ENCODE measurements around the gene HGS.

The HGS gene

DNA sequence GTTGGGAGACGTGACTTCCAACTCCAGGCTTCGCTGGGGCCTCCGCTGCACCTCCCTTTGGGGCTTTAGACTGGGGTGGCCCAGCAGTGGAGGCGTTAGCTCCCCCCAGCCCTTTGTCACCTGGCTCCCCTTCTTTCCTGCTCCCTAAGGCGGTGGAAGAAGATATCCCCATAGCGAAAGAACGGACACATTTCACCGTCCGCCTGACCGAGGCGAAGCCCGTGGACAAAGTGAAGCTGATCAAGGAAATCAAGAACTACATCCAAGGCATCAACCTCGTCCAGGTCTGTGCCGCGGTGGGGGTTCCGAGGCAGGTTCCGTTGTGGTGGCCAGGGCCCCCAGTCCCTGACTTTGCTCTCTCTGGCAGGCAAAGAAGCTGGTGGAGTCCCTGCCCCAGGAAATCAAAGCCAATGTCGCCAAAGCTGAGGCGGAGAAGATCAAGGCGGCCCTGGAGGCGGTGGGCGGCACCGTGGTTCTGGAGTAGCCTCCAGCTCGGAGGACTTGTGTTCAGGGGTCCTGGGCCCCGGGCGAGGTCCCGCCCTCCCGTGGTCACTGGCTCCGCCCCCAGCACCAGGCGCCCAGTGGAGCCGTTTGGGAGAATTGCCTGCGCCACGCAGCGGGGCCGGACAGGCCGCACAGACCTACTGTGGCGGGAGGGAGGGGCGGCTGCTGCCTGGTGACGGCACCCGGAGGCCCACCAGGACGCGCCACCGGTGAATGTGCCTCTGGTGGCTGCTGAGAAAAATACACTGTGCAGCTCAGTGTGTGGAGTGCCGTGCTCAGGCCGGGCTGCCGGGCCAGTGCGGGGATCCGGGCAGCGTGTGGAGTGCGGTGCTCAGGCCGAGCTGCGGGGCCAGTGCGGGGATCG is 23.2 kb downstream of the HGS start:
- H3K4me3 ChIP-seq (ENCODE audit: low read length): no peak overlapping the region
- H3K27me3 ChIP-seq (ENCODE audit: insufficient read depth, low read length): no peaks in the 10 kb centered on the region
- no peak overlapping the region for H2AFZ ChIP-seq (ENCODE audit: low read depth, low read length)
- H3K9me3 ChIP-seq (ENCODE audit: low read length): no peaks in the 10 kb centered on the region
- H3K36me3 ChIP-seq (ENCODE audit: insufficient read depth, low read length): peaks cover 34% of the 10 kb centered on the region
- H3K4me1 ChIP-seq (ENCODE audit: insufficient read depth, low read length): peaks cover 24% of the 10 kb centered on the region

DNA sequence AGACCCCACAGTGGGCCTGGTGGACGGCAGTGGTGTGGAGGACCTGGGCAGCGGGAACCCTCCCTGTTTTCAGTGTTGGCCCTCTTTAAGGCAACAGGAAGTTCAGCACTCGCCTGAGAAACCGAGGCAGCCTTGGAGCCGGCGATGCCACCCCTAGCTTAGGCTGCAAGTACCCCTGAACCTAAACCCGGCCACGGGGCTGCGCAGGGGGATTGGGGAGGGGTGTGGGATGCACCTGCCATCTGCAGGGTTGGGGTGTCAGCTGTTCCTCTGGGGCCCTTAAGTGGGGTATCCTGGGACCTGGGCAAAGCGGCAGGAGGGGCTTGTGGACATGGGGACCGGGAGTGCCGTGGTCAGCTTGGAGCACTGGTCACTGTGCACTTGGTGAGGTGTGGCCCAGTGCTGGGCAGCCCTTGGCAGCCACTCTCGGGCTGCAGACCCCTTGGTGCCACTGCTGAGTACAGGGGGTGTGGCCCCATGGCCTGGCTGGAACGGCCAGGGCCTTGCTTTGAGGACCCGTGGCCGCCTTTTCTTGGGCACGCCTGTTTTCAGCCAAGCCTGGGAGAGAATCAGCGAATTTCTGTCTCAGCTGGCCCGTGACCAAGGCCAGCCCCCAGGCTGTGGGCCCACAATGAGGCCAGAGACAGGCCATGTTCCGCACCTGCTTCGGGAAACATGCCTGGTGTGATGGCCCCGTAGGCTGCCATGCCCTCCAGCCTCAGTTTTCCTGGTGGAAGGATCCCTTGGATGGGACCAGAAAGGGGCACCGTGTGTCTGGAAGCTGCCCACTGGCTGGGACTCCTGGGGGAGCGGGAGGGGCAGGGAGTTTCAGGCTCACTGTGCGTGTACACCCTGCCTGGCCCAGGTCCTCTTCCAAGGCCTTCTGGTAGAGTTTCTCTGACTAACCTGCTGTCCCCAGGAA is 24.2 kb downstream of the HGS start:
- no peaks in the 10 kb centered on the region for H3K9me3 ChIP-seq (ENCODE audit: low read length)
- no peaks in the 10 kb centered on the region for H3K27me3 ChIP-seq (ENCODE audit: insufficient read depth, low read length)
- H3K4me1 ChIP-seq (ENCODE audit: insufficient read depth, low read length): peaks cover 24% of the 10 kb centered on the region
- H2AFZ ChIP-seq (ENCODE audit: low read depth, low read length): no peak overlapping the region
- H3K36me3 ChIP-seq (ENCODE audit: insufficient read depth, low read length): peaks cover 34% of the 10 kb centered on the region
- no peak overlapping the region for H3K4me3 ChIP-seq (ENCODE audit: low read length)

DNA sequence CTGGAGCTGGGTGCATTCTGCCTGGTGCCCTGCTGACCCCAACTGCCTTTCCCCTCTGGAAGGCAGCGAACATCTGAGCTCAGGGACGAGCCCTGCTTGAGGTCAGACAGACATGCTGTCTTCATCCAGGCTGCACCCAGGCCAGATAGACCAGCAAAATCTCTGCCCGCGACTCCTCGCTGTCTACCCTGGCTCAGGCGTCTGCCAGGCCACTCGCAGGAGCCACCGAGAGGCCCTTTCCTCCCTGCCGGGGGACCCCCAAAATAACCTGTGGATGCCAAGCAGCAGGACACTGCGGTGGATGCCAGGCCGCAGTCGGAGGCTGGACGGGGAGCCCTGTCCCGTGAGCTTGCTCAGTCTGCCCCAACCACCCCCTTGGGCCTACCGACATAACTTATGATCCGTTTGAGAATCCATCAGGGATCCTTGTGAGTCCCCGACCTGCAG is 25.0 kb downstream of the HGS start:
- Histone ChIP-seq H3K36me3 (ENCODE audit: insufficient read depth, low read length) (peaks cover 34% of the 10 kb centered on the region), H3K4me3 (ENCODE audit: low read length) (no peak overlapping the region), H3K4me1 (ENCODE audit: insufficient read depth, low read length) (peaks cover 30% of the 10 kb centered on the region), H3K9me3 (ENCODE audit: low read length) (no peaks in the 10 kb centered on the region), H3K27me3 (ENCODE audit: insufficient read depth, low read length) (no peaks in the 10 kb centered on the region), H2AFZ (ENCODE audit: low read depth, low read length) (no peak overlapping the region)

DNA sequence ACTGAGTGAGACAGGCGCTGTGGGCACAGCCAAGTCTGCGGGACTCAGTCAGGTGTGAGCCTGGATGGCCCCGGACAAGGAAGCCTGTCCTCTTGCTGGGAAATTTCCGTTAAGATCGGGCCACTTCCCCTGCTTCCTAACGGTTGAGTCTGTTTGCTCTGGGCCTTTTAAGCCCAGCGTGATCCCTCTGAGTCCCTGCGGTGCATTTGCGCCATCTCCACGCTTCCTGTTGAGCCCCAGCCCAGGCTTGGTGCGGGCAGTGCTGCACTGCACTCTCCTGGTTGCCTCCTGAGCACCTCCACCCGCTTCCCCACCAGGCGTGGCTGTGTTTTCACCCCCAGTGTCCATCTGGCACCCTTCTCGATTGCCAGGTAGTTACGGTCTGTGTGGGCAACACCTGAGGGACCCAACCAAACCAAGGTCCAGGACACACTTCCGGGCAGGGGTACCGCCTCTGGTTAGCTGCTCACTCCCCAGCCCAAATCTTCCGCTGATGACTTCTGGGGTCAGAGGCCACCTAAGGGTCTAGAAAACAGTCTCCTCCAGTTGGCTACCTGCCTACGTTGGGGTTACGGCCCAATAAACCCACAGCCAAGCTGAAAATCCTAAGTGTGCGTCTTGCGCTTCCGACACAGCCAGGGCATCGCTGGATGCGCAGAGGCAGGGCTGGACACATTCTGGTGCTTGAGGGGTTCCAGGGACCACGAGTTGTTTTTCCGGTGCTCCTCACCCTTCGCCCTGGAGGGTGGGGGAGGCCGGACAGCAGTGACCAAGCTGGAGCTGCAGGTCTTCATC is 26.9 kb downstream of the HGS start:
- Histone ChIP-seq H3K36me3 (ENCODE audit: insufficient read depth, low read length) (peaks cover 28% of the 10 kb centered on the region), H3K4me3 (ENCODE audit: low read length) (no peak overlapping the region), H3K27me3 (ENCODE audit: insufficient read depth, low read length) (no peaks in the 10 kb centered on the region), H3K9me3 (ENCODE audit: low read length) (no peaks in the 10 kb centered on the region), H2AFZ (ENCODE audit: low read depth, low read length) (no peak overlapping the region), H3K4me1 (ENCODE audit: insufficient read depth, low read length) (peaks cover 31% of the 10 kb centered on the region)

DNA sequence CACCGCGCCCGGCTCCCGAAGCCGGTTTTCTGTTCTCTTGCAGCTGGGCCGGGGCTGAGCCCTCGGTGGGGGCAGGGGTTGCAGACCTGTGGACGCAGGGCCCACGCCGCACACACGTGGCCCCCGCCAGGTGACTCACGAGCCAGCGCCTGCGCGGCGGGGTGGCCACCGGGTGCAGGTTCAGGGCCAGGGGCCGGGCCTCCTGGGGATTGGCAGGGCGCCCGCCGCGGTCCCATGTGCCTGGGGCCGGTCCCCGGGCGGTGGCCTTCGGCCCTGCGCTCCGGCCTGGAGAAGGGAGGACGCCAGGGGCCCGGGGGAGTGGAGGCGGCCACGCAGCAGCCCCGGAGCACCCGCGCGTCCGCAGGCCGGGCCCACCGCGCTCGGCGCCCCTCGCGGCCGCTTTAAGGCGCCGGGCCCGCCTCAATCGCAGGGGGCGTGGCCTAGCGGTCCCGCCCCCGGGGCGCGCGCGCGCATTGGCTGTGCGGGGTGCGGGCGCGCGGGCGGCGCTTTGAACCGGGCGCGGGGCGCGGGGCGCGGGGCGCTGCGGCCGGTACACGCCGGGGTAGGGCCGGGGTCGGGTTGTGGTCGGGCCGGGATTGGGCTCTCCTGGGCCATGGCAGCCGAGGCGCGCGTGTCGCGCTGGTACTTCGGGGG is 28.1 kb downstream of the HGS start, which contains the start of gene SLC25A10:
Gene SLC25A10, plus strand, starts transcription at position 471 of the 654 bp plus-strand sequence. Its CDS starts 143 bp downstream, at position 614.
- Histone ChIP-seq H3K27me3 (ENCODE audit: insufficient read depth, low read length) (no peaks in the 10 kb centered on the region), H2AFZ (ENCODE audit: low read depth, low read length) (peak within 1 kb of the TSS; percentile 58), H3K9me3 (ENCODE audit: low read length) (no peaks in the 10 kb centered on the region), H3K4me3 (ENCODE audit: low read length) (peak within 1 kb of the TSS; percentile 63), H3K36me3 (ENCODE audit: insufficient read depth, low read length) (peaks cover 17% of the 10 kb centered on the region), H3K4me1 (ENCODE audit: insufficient read depth, low read length) (peaks cover 31% of the 10 kb centered on the region)

DNA sequence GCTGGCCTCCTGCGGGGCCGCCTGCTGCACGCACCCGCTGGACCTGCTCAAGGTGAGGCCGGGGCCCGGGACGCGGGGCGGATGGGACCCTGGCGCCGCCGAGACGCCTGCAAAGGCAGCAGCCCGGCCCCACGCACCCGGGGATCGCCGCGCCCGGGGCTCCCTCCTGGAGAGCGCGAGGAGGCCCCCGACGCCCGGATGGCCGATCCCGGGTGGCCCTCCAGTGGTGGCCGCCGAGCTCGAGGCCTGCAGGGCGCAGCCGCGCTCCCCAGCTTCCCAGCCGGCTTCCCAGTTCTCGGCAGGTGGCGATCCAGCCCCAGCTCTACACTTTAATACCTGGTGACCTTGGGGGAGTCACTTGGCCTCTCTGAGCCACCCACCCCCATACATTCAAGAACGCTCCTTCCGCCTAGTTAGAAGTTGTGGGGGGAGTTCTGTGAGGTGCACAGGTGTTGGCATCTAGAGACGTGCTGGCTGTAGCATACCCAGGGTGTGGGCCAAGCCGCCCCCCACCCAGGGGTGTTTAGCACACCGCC is 28.7 kb downstream of the HGS start:
- peaks cover 31% of the 10 kb centered on the region for H3K4me1 ChIP-seq (ENCODE audit: insufficient read depth, low read length)
- H2AFZ ChIP-seq (ENCODE audit: low read depth, low read length): peak overlapping the region; percentile 24
- peaks cover 12% of the 10 kb centered on the region for H3K36me3 ChIP-seq (ENCODE audit: insufficient read depth, low read length)
- H3K4me3 ChIP-seq (ENCODE audit: low read length): peak overlapping the region; percentile 63
- H3K9me3 ChIP-seq (ENCODE audit: low read length): no peaks in the 10 kb centered on the region
- no peaks in the 10 kb centered on the region for H3K27me3 ChIP-seq (ENCODE audit: insufficient read depth, low read length)

DNA sequence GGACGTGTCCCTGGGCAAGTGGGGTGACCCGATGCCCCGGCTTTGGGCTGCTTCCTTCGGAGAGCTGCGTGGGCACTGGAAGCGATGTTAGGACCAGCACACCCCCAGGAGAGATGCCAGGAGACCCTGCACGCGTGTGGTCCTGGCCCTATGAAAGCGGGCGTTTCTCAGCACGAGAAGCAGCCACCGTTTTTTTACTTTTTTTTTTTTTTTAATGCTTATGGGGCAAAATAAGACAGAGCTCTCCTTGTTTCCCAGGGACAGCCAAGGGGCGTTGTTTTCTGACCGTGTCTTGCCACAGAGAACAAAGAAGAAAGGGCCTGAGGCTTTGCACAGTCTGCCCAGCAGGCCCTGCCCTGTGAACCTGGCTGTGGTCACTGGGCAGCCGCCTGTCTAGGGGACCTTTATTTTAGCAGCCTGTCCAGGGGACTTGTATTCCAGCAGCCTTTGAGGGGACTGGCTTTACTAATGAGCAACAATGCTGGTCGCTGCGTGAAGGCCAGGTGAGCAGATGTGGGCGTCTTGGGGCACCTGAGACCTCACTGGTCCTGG is 29.3 kb downstream of the HGS start:
- H2AFZ ChIP-seq (ENCODE audit: low read depth, low read length): peak overlapping the region; percentile 24
- peaks cover 13% of the 10 kb centered on the region for H3K36me3 ChIP-seq (ENCODE audit: insufficient read depth, low read length)
- peaks cover 31% of the 10 kb centered on the region for H3K4me1 ChIP-seq (ENCODE audit: insufficient read depth, low read length)
- peak overlapping the region; percentile 63 for H3K4me3 ChIP-seq (ENCODE audit: low read length)
- H3K9me3 ChIP-seq (ENCODE audit: low read length): no peaks in the 10 kb centered on the region
- no peaks in the 10 kb centered on the region for H3K27me3 ChIP-seq (ENCODE audit: insufficient read depth, low read length)

DNA sequence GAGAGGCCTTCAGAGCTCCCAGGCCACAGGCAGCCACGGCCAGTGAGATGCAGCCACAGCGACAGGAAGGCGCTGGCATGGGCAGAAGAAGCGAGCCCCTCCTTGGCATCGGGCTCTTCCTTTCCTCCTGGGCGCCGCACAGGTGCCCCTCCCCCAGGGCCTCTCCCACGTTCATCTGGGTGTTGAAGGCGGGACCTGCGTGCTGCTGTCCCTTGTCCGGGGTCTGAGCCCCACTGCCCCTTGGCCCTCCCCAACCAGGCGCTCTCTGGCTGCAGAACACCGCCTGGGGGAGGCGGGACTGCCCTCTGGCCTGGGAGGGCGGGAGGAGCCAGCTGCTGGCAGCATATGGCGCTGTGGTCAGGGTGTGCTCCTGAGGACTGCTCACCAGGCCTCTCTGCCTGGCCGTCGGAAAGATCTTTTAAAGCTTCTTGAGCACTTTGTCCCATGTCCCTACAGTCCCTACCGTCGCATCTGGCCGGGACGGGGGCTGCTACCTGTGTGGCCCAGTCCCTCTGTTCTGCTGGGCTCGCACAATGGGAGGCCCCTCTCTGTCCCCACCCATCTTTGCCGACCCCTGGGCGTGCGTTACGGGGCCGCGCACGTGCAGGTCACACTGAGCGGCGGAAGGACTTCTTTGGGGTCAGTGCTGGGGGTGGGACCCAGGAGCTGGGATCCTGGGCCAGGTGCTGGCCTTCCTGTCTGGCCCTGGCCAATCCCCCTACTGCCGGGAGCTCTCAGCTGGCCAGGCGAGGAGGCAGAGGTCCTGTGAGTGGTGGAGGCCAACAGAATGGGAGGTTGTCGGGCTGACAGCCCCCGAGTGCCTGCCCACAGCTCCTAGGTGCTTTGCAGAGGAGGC is 30.0 kb downstream of the HGS start:
- peak overlapping the region; percentile 63 for H3K4me3 ChIP-seq (ENCODE audit: low read length)
- H3K27me3 ChIP-seq (ENCODE audit: insufficient read depth, low read length): no peaks in the 10 kb centered on the region
- H3K9me3 ChIP-seq (ENCODE audit: low read length): no peaks in the 10 kb centered on the region

DNA sequence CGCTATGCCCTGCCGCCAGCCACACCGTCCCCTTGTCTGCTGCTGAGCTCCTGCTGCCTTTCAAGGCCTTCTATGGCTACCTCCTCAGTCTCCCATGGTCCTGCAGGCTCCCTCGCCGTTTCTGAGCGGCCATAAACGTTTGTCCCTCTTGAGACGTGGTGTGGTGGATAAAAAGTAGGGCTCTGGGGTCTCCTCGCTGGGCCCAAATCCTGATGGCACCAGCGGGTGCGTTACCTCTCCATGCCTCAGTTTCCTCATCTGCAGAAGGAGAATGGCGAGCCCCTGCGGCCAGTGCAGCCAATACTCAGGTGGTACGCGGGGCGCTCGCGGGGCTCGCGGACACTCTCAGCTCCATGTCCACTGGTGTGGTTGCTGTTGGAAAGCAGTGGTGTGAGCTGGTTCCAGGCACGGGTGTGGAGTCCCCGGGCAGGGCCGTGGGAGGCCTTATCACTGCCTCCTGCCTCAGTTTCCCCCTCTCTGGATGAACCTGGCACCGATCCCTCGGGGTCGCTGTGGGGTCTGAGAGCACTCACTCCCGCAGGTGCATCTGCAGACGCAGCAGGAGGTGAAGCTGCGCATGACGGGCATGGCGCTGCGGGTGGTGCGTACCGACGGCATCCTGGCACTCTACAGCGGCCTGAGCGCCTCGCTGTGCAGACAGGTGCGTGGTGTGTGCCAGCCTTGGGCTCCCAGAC is 30.7 kb downstream of the HGS start:
- no peaks in the 10 kb centered on the region for H3K9me3 ChIP-seq (ENCODE audit: low read length)
- H3K4me3 ChIP-seq (ENCODE audit: low read length): no peak overlapping the region
- peaks cover 12% of the 10 kb centered on the region for H3K36me3 ChIP-seq (ENCODE audit: insufficient read depth, low read length)
- H3K4me1 ChIP-seq (ENCODE audit: insufficient read depth, low read length): peaks cover 31% of the 10 kb centered on the region
- H2AFZ ChIP-seq (ENCODE audit: low read depth, low read length): no peak overlapping the region
- H3K27me3 ChIP-seq (ENCODE audit: insufficient read depth, low read length): no peaks in the 10 kb centered on the region

More for the DNA sequence above, 30.0 kb downstream of the HGS start:
- H3K36me3 ChIP-seq (ENCODE audit: insufficient read depth, low read length): peaks cover 14% of the 10 kb centered on the region
- peaks cover 31% of the 10 kb centered on the region for H3K4me1 ChIP-seq (ENCODE audit: insufficient read depth, low read length)
- H2AFZ ChIP-seq (ENCODE audit: low read depth, low read length): no peak overlapping the region

DNA sequence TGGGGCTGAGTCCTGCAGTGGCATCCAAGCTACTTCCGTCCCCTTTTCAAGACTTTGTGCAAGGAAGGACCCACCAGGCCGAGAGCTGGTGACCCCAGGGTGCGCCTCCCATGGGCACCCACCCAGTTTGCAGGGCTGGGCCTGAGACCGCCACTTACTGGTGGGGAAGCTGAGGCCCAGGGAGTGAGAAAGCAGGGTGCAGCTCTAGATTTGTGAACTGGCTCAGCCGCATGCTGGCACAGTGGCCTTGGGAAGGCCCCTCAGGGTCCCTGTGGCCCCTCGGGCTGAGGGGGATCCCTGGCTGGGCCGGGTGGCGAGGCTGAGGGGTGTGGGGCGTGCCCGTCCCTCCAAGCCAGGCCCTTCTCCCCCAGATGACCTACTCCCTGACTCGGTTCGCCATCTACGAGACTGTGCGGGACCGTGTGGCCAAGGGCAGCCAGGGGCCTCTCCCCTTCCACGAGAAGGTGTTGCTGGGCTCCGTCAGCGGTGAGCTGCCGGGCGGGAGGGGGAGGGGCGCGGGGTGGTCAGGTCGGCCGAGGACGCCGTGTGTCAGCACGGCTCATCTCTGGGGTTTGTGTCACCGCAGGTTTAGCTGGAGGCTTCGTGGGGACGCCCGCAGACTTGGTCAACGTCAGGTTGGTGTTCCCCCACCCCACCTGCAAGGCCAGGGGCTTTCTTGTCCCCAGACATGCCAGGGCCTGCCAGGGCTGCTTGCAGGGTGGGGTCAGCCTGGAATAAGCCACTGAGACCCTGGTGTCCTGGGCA is 31.5 kb downstream of the HGS start:
- Histone ChIP-seq H3K4me3 (ENCODE audit: low read length) (no peak overlapping the region), H3K36me3 (ENCODE audit: insufficient read depth, low read length) (peaks cover 14% of the 10 kb centered on the region), H3K4me1 (ENCODE audit: insufficient read depth, low read length) (peaks cover 31% of the 10 kb centered on the region), H3K9me3 (ENCODE audit: low read length) (no peaks in the 10 kb centered on the region), H2AFZ (ENCODE audit: low read depth, low read length) (no peak overlapping the region), H3K27me3 (ENCODE audit: insufficient read depth, low read length) (no peaks in the 10 kb centered on the region)
